Measurements from ENCODE around the gene MNX1. TPM values are rescaled to one million over a fixed set of nuclear protein-coding genes. Genes with fewer than 3 reads are reported as not detected.
A peak's percentile ranks its signal among the peaks of the same experiment; 100 is the strongest.

Gene MNX1
- total RNA-seq, 5 donors from 2014 or later (not counting 1 experiment from before 2014, with no cell fraction given) = 0.10 to 0.30 TPM; not detected in 3

- ChIA-PET POLR2A (no interaction called here), CTCF (no interaction called here)
- Mint-ChIP-seq H3K4me3 (no peak overlapping the region), H3K27me3 (peaks cover 54 to 77% of the 10 kb centered on the region in 2 donors), H3K36me3 (no peaks in the 10 kb centered on the region), H3K27ac (no peak overlapping the region), H3K9me3 (peaks cover 0 to 5% (median 3%) of the 10 kb centered on the region in 3 donors), H3K4me1 (peaks cover 8 to 26% (median 20%) of the 10 kb centered on the region in 3 donors)
- Histone ChIP-seq H3K27ac (ENCODE audit: low read length) (no peak overlapping the region), H3K4me3 (ENCODE audit: control insufficient read depth in 1 of 2, extremely low read depth in 1 of 2, low read length in 1 of 2) (no peak overlapping the region), H3K9me3 (no peaks in the 10 kb centered on the region), H3K27me3 (replicated peaks in 1 of 2; ENCODE audit: control insufficient read depth in 2 of 2, extremely low read depth in 1 of 2, insufficient read depth in 2 of 2, low read length in 1 of 2) (peaks cover 19 to 72% of the 10 kb centered on the region in 2 experiments), H3K4me1 (ENCODE audit: control insufficient read depth in 1 of 2, extremely low read depth in 1 of 2, insufficient read depth in 2 of 2, low read length in 2 of 2) (peaks cover 0 to 36% of the 10 kb centered on the region in 2 experiments), H3K36me3 (ENCODE audit: control insufficient read depth in 2 of 2, extremely low read depth in 1 of 2, insufficient read depth in 1 of 2, low read length in 1 of 2) (no peaks in the 10 kb centered on the region)
- 5% methylated on average over 84 of the region's 84 CpGs for WGBS (ENCODE audit: insufficient coverage)
- ATAC-seq (replicated peaks in 1 of 4) (no peak), DNase-seq (no peak)
These were observed 10.8 kb upstream of the MNX1 start for GRCh38 chr7:157021071-157021870.

GRCh38 chr7:157020514-157021070 is 10.1 kb upstream of the MNX1 start:
- Histone ChIP-seq H3K27ac (ENCODE audit: low read length) (no peak overlapping the region), H3K9me3 (no peaks in the 10 kb centered on the region), H3K4me1 (ENCODE audit: control insufficient read depth in 1 of 2, extremely low read depth in 1 of 2, insufficient read depth in 2 of 2, low read length in 2 of 2) (peaks cover 0 to 40% of the 10 kb centered on the region in 2 experiments), H3K4me3 (ENCODE audit: control insufficient read depth in 1 of 2, extremely low read depth in 1 of 2, low read length in 1 of 2) (no peak overlapping the region), H3K36me3 (ENCODE audit: control insufficient read depth in 2 of 2, extremely low read depth in 1 of 2, insufficient read depth in 1 of 2, low read length in 1 of 2) (no peaks in the 10 kb centered on the region), H3K27me3 (replicated peaks in 1 of 2; ENCODE audit: control insufficient read depth in 2 of 2, extremely low read depth in 1 of 2, insufficient read depth in 2 of 2, low read length in 1 of 2) (peaks cover 16 to 78% of the 10 kb centered on the region in 2 experiments)
- CTCF ChIA-PET = no interaction called here
- Mint-ChIP-seq H3K4me3 (no peak overlapping the region), H3K36me3 (no peaks in the 10 kb centered on the region), H3K9me3 (peaks cover 0 to 5% (median 3%) of the 10 kb centered on the region in 3 donors), H3K27me3 (peaks cover 54 to 77% of the 10 kb centered on the region in 2 donors), H3K4me1 (peaks cover 11 to 29% (median 23%) of the 10 kb centered on the region in 3 donors), H3K27ac (no peak overlapping the region)
- 14% methylated on average over 32 of the region's 38 CpGs for WGBS (ENCODE audit: insufficient coverage)
- DNase-seq (no peak), ATAC-seq (replicated peaks in 1 of 4) (peak in 1 of 4 experiments; percentile 24)
- POLR2A ChIA-PET = no interaction called here

- H3K4me1 Mint-ChIP-seq = peaks cover 11 to 29% (median 23%) of the 10 kb centered on the region in 3 donors
- WGBS (ENCODE audit: insufficient coverage) = 15% methylated on average over 17 of the region's 25 CpGs
- no peak overlapping the region for H3K27ac Mint-ChIP-seq
- CTCF ChIA-PET = no interaction called here
- POLR2A ChIA-PET = no interaction called here
- Histone ChIP-seq H3K4me3 (ENCODE audit: control insufficient read depth in 1 of 2, extremely low read depth in 1 of 2, low read length in 1 of 2) (no peak overlapping the region), H3K9me3 (no peaks in the 10 kb centered on the region), H3K36me3 (ENCODE audit: control insufficient read depth in 2 of 2, extremely low read depth in 1 of 2, insufficient read depth in 1 of 2, low read length in 1 of 2) (no peaks in the 10 kb centered on the region), H3K27ac (ENCODE audit: low read length) (no peak overlapping the region), H3K4me1 (ENCODE audit: control insufficient read depth in 1 of 2, extremely low read depth in 1 of 2, insufficient read depth in 2 of 2, low read length in 2 of 2) (peaks cover 0 to 40% of the 10 kb centered on the region in 2 experiments), H3K27me3 (replicated peaks in 1 of 2; ENCODE audit: control insufficient read depth in 2 of 2, extremely low read depth in 1 of 2, insufficient read depth in 2 of 2, low read length in 1 of 2) (peaks cover 16 to 85% of the 10 kb centered on the region in 2 experiments)
- H3K36me3 Mint-ChIP-seq = no peaks in the 10 kb centered on the region
- H3K4me3 Mint-ChIP-seq = no peak overlapping the region
- H3K9me3 Mint-ChIP-seq = peaks cover 0 to 2% (median 0%) of the 10 kb centered on the region in 3 donors
- DNase-seq = no peak
- ATAC-seq (replicated peaks in 1 of 4) = no peak
- peaks cover 52 to 77% of the 10 kb centered on the region in 2 donors for H3K27me3 Mint-ChIP-seq
These were observed 9.4 kb upstream of the MNX1 start for GRCh38 chr7:157019718-157020451.

GRCh38 chr7:157018997-157019608 is 8.6 kb upstream of the MNX1 start:
- Mint-ChIP-seq H3K4me1 (peaks cover 11 to 29% (median 23%) of the 10 kb centered on the region in 3 donors), H3K27me3 (peaks cover 51 to 77% of the 10 kb centered on the region in 2 donors), H3K4me3 (peak overlapping the region; percentile 56 to 64 (median 58)), H3K36me3 (no peaks in the 10 kb centered on the region), H3K9me3 (no peaks in the 10 kb centered on the region), H3K27ac (no peak overlapping the region)
- ChIA-PET POLR2A (no interaction called here), CTCF (interaction anchor here in 1 of 2 donors (0.6 kb wide), 1 partner anchor 11 kb away, joined by 3 read pairs; no protein-coding TSS in a partner anchor)
- no peak overlapping the region for H3K4me3 ChIP-seq (ENCODE audit: control insufficient read depth in 1 of 2, extremely low read depth in 1 of 2, low read length in 1 of 2)
- H3K27ac ChIP-seq (ENCODE audit: low read length) = no peak overlapping the region
- H3K27me3 ChIP-seq (replicated peaks in 1 of 2; ENCODE audit: control insufficient read depth in 2 of 2, extremely low read depth in 1 of 2, insufficient read depth in 2 of 2, low read length in 1 of 2) = peaks cover 18 to 88% of the 10 kb centered on the region in 2 experiments
- H3K9me3 ChIP-seq = no peaks in the 10 kb centered on the region
- DNase-seq (no peak), ATAC-seq (replicated peaks in 1 of 4) (peak in 1 of 4 experiments; percentile 27)
- H3K4me1 ChIP-seq (ENCODE audit: control insufficient read depth in 1 of 2, extremely low read depth in 1 of 2, insufficient read depth in 2 of 2, low read length in 2 of 2) = peaks cover 0 to 40% of the 10 kb centered on the region in 2 experiments
- H3K36me3 ChIP-seq (ENCODE audit: control insufficient read depth in 2 of 2, extremely low read depth in 1 of 2, insufficient read depth in 1 of 2, low read length in 1 of 2) = no peaks in the 10 kb centered on the region
- 6% methylated on average over 38 of the region's 50 CpGs for WGBS (ENCODE audit: insufficient coverage)

- DNase-seq (no peak), ATAC-seq (replicated peaks in 1 of 4) (no peak)
- CTCF ChIA-PET = interaction anchor here in 1 of 2 donors (0.6 kb wide), 1 partner anchor 11 kb away, joined by 3 read pairs; no protein-coding TSS in a partner anchor
- H3K27me3 ChIP-seq (replicated peaks in 1 of 2; ENCODE audit: control insufficient read depth in 2 of 2, extremely low read depth in 1 of 2, insufficient read depth in 2 of 2, low read length in 1 of 2) = peaks cover 20 to 92% of the 10 kb centered on the region in 2 experiments
- H3K4me3 ChIP-seq (ENCODE audit: control insufficient read depth in 1 of 2, extremely low read depth in 1 of 2, low read length in 1 of 2) = no peak overlapping the region
- no peaks in the 10 kb centered on the region for H3K36me3 Mint-ChIP-seq
- H3K4me1 ChIP-seq (ENCODE audit: control insufficient read depth in 1 of 2, extremely low read depth in 1 of 2, insufficient read depth in 2 of 2, low read length in 2 of 2) = peaks cover 0 to 40% of the 10 kb centered on the region in 2 experiments
- H3K4me3 Mint-ChIP-seq = peak overlapping the region in 2 of 3 donors; percentile 58 to 64
- no peaks in the 10 kb centered on the region for H3K9me3 ChIP-seq
- H3K27ac Mint-ChIP-seq = peak overlapping the region in 1 of 2 donors; percentile 32
- H3K27me3 Mint-ChIP-seq = peaks cover 54 to 78% of the 10 kb centered on the region in 2 donors
- WGBS (ENCODE audit: insufficient coverage) = 15% methylated on average over 43 of the region's 49 CpGs
- H3K9me3 Mint-ChIP-seq = no peaks in the 10 kb centered on the region
- POLR2A ChIA-PET = no interaction called here
- no peak overlapping the region for H3K27ac ChIP-seq (ENCODE audit: low read length)
- H3K36me3 ChIP-seq (ENCODE audit: control insufficient read depth in 2 of 2, extremely low read depth in 1 of 2, insufficient read depth in 1 of 2, low read length in 1 of 2) = no peaks in the 10 kb centered on the region
- H3K4me1 Mint-ChIP-seq = peaks cover 11 to 29% (median 23%) of the 10 kb centered on the region in 3 donors
These were observed 8.0 kb upstream of the MNX1 start for GRCh38 chr7:157018328-157018996.
